Endothelial cell of umbilical vein (primary cell): ENCODE results near the gene HMG20B. TPM values are rescaled to one million over a fixed set of nuclear protein-coding genes. Genes with fewer than 3 reads are reported as not detected.

Source experiments
- BruUV-seq: library from RNA; stranded (reverse); fragments of 400-500 nt; replicated peaks from 2 replicates; lab custom pipeline; 2021; lab: Mats Ljungman, UMichigan
- CTCF ChIA-PET: fragments of 300-600, 350-600 bp; sonication (Branson Sonifier 250); formaldehyde crosslinking; loops from one replicate; lab custom pipeline; 2021; ENCODE audit warnings: antibody characterized with exemption, inconsistent platforms; lab: Charles Lee
- POLR2A ChIA-PET: fragments of 300-600, 350-600 bp; sonication (Branson Sonifier 250); formaldehyde crosslinking; loops from one replicate; lab custom pipeline; 2021; ENCODE audit warnings: antibody characterized with exemption, inconsistent platforms; lab: Charles Lee
- DNase-seq: peaks from one replicate; pipeline ENCODE4 v3.0.0-alpha.2; 2011; ENCODE audit warnings: low read depth, low spot score
- FAIRE-seq: peaks from 2 replicates; lab custom pipeline; 2011; peaks lifted over from hg19 to GRCh38; lab: Jason Lieb, UNC
- H2AFZ ChIP-seq: 2 replicates; pipeline ENCODE4 v1.6.0; 2012; ENCODE audit warnings: low read depth, low read length, control low read depth, inconsistent platforms
- H3K27ac ChIP-seq: 2 replicates; pipeline ENCODE4 v1.5.1; 2011; ENCODE audit warnings: low read depth, mild to moderate bottlenecking, control low read depth, low read length, moderate library complexity; ENCODE audit not compliant: insufficient read depth
- H3K27me3 ChIP-seq, 2 experiments: 2 replicates each; pipeline versions ENCODE4 v1.6.0 to v1.6.1; 2011; ENCODE audit warnings: low read length in 2 of 2, mixed read lengths in 1 of 2; ENCODE audit not compliant: control insufficient read depth in 2 of 2, insufficient read depth in 2 of 2
- H3K36me3 ChIP-seq, 2 experiments: 2 replicates in 1 of 2; 3 replicates in 1 of 2; pipeline ENCODE4 v1.5.1; 2011; ENCODE audit warnings: low read length in 2 of 2, mild to moderate bottlenecking in 1 of 2, moderate library complexity in 1 of 2; ENCODE audit not compliant: control insufficient read depth in 2 of 2, insufficient read depth in 2 of 2; ENCODE audit errors: extremely low read depth in 1 of 2
- H3K4me1 ChIP-seq: 3 replicates; pipeline ENCODE4 v1.5.1; 2011; ENCODE audit warnings: mild to moderate bottlenecking, low read length; ENCODE audit not compliant: control insufficient read depth, insufficient read depth; ENCODE audit errors: extremely low read depth
- H3K4me2 ChIP-seq: 2 replicates; pipeline ENCODE4 v1.6.1; 2011; ENCODE audit warnings: low read length, control low read depth, mixed read lengths; ENCODE audit not compliant: insufficient read depth
- H3K4me3 ChIP-seq, 3 experiments: fragments of 200-600 bp in 1 of 3; sonication (generic), shearing (Covaris generic) in 1 of 3; replicated peaks in 1 of 3; 2 replicates each; pipeline ENCODE4 v1.5.1; 2011 to 2016; ENCODE audit warnings: control low read depth in 3 of 3, low read length in 3 of 3, mild to moderate bottlenecking in 2 of 3, inconsistent platforms in 1 of 3, low read depth in 1 of 3, moderate library complexity in 1 of 3; ENCODE audit not compliant: insufficient read depth in 1 of 3
- H3K79me2 ChIP-seq: 2 replicates; pipeline ENCODE4 v1.6.0; 2012; ENCODE audit warnings: low read length, inconsistent platforms; ENCODE audit not compliant: control insufficient read depth, insufficient read depth
- H3K9ac ChIP-seq: replicated peaks from 2 replicates; pipeline ENCODE3; 2011; ENCODE audit warnings: low read length, control low read depth; ENCODE audit not compliant: insufficient read depth; ENCODE audit errors: extremely low read depth
- H3K9me1 ChIP-seq: replicated peaks from 3 replicates; pipeline ENCODE4 v1.6.0; 2011; ENCODE audit warnings: mild to moderate bottlenecking, low read length; ENCODE audit not compliant: control insufficient read depth, insufficient read depth; ENCODE audit errors: extremely low read depth
- H3K9me3 ChIP-seq: replicated peaks from 2 replicates; pipeline ENCODE4 v1.5.1; 2012; ENCODE audit warnings: low read length, inconsistent platforms; ENCODE audit not compliant: control insufficient read depth, insufficient read depth
- H4K20me1 ChIP-seq: replicated peaks from 2 replicates; pipeline ENCODE3; 2011; ENCODE audit warnings: mild to moderate bottlenecking, low read length; ENCODE audit not compliant: control insufficient read depth, insufficient read depth; ENCODE audit errors: extremely low read depth
- CTCF ChIP-seq, 2 donors: IDR thresholded peaks; 1 replicate in 1 of 2; 2 replicates in 1 of 2; pipeline ENCODE4 v1.5.1; 2011; ENCODE audit warnings: low read length in 2 of 2, mild to moderate bottlenecking in 2 of 2, moderate library complexity in 2 of 2, control low read depth in 1 of 2, inconsistent platforms in 1 of 2, low read depth in 1 of 2; ENCODE audit not compliant: insufficient read depth in 1 of 2; ENCODE audit errors: extremely low read depth in 1 of 2
- EZH2 ChIP-seq: IDR thresholded peaks from 2 replicates; pipeline ENCODE4 v1.6.1; 2012; ENCODE audit warnings: borderline replicate concordance, low read depth, mild to moderate bottlenecking, moderate library complexity, low read length, inconsistent platforms; ENCODE audit not compliant: severe bottlenecking
- GATA2 ChIP-seq: IDR thresholded peaks from 2 replicates; pipeline ENCODE4 v1.7.0; 2011; ENCODE audit warnings: low read depth, mild to moderate bottlenecking, moderate library complexity, mixed read lengths, low read length; ENCODE audit not compliant: insufficient read length, insufficient read depth
- MAX ChIP-seq: IDR thresholded peaks from 2 replicates; pipeline ENCODE4 v1.6.1; 2011; ENCODE audit not compliant: insufficient read depth, insufficient read length
- POLR2A ChIP-seq: IDR thresholded peaks from 2 replicates; pipeline ENCODE4 v1.6.1; 2012; ENCODE audit warnings: low read depth, mild to moderate bottlenecking, control low read depth, low read length
- POLR2AphosphoS5 ChIP-seq: IDR thresholded peaks from 2 replicates; pipeline ENCODE4 v1.6.1; 2012; ENCODE audit warnings: low read depth, mild to moderate bottlenecking, control low read depth, low read length, moderate library complexity; ENCODE audit not compliant: insufficient read depth
- dilution Hi-C: fragments of 300-500 bp; cut with MboI; formaldehyde crosslinking; loops from one replicate; pipeline ENCODE4 v1.15.0; 2019; ENCODE audit warnings: low sequenced_read_pairs; ENCODE audit not compliant: extremely low pct_ligation_motif_present
- intact Hi-C: fragments of 100-400 bp; cut with micrococcal nuclease; formaldehyde crosslinking; loops from one replicate; pipeline ENCODE4 v1.10.0; 2022
- polyA plus RNA-seq, 4 experiments: library from polyadenylated mRNA; depleted of rRNA in 3 of 4; stranded (reverse) in 3 of 4; unstranded in 1 of 4; fragments of >200 nt; gene quantifications; 2 replicates each; pipeline versions ENCODE4 v1.2.1 to v1.2.3, GENCODE V29; 2011 to 2012; ENCODE audit warnings: missing spikeins in 1 of 4
- total RNA-seq: library from RNA; stranded (reverse); gene quantifications from 2 replicates; pipeline ENCODE4 v1.2.3, GENCODE V29; 2021

HMG20B gene
- total and polyA plus RNA-seq, 2 donors (not counting 3 experiments of a cell fraction or from before 2014, with no cell fraction given), result 53.2 to 98.2 TPM

- BruUV-seq, result no TSS peak
- H3K27me3 ChIP-seq, result no peaks in the 10 kb centered on the region
- intact Hi-C loops, result loop anchor here (10.0 kb wide), 1 partner anchor 83 kb away; the partner anchor contains the start of genes PIP5K1C and TJP3
- H3K4me1 ChIP-seq, result peaks cover 12% of the 10 kb centered on the region
- CTCF ChIA-PET, result interaction anchor here (0.6 to 1.1 kb wide), 4 partner anchors 34 to 96 kb away, joined by 3 read pairs; no protein-coding TSS in a partner anchor
- peaks cover 18% of the 10 kb centered on the region for H3K79me2 ChIP-seq
- TF ChIP-seq MAX (no peak), POLR2A (no peak), EZH2 (no peak), POLR2AphosphoS5 (no peak), CTCF (IDR thresholded peaks at IDR 0.05; ENCODE audit: extremely low read depth in 1 of 2, insufficient read depth in 1 of 2, low read depth in 1 of 2, low read length in 2 of 2) (no peak), GATA2 (no peak)
- H3K36me3 ChIP-seq, result peaks cover 0 to 23% of the 10 kb centered on the region in 2 experiments
- H3K4me2 ChIP-seq, result no peak overlapping the region
- POLR2A ChIA-PET, result no interaction called here
- H3K9ac ChIP-seq, result no peak overlapping the region
- no peaks in the 10 kb centered on the region for H3K9me1 ChIP-seq
- no peak overlapping the region for H3K4me3 ChIP-seq
- H3K27ac ChIP-seq, result no peak overlapping the region
- dilution Hi-C loops, result no loop called here
- H4K20me1 ChIP-seq, result no peaks in the 10 kb centered on the region
- H2AFZ ChIP-seq, result no peak overlapping the region
- FAIRE-seq (no peak), DNase-seq (no peak)
- no peaks in the 10 kb centered on the region for H3K9me3 ChIP-seq
Measured at GRCh38 chr19:3622224-3622623, 49.5 kb downstream of the HMG20B start.
